ENCODE data around the gene HOXB2. TPM values are rescaled to one million over a fixed set of nuclear protein-coding genes. Genes with fewer than 3 reads are reported as not detected.

Gene HOXB2
- total RNA-seq, 3 donors from 2014 or later (not counting 1 experiment from before 2014, with no cell fraction given), result 21.6 to 30.5 (median 24.7) TPM

DNA sequence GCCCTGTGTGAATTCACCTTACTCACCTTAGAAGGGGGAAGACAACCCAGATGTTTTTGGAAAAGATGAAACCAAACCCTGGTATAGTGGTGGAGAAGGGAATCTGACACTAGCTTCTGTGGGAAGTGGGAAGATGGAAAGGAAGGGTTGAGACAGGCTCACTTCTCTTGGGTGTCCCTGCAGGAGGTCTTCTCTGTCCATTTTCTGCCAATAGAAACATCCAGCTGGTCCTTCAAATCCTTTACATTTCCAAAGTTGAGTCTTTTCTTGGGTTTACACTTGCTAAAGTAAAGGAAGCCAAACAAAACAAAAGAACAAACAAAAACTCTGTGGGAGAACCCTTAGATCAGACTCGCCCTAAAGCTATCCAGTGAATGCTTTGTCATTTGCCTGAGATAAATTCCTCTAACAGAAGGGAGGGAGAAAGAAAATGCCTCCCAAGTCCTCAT lies 24.3 kb downstream of the HOXB2 start:
- Mint-ChIP-seq H3K4me3 (no peak overlapping the region), H3K36me3 (no peaks in the 10 kb centered on the region)
- ATAC-seq, result no peak

DNA sequence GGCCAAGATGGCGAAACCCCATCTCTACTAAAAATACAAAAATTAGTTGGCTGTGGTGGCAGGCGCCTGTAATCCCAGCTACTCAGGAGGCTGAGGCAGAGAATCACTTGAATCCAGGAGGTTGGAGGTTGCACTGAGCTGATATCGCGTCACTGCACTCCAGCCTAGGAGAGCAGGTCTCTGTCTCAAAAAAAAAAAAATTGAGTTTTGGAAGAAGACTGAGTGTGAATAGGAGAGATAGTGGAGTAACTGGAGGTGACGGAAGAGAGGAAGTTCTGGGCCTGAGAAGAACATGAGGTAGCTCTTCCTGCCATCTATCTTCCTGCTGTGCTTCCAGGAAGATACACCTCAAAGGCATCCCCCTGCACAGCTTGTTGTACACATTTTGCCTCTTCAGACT lies 25.5 kb downstream of the HOXB2 start:
- H3K9me3 Mint-ChIP-seq, result no peaks in the 10 kb centered on the region
- no peaks in the 10 kb centered on the region for H3K4me1 ChIP-seq (ENCODE audit: control insufficient read depth, insufficient read depth, low read length)
- no peaks in the 10 kb centered on the region for H3K36me3 ChIP-seq (ENCODE audit: control insufficient read depth, insufficient read depth, low read length)
- H3K27me3 Mint-ChIP-seq (ENCODE audit: low read depth in 2 of 2), result peaks cover 46 to 57% of the 10 kb centered on the region in 2 donors
- H3K4me3 Mint-ChIP-seq, result no peak overlapping the region
- no peak overlapping the region for H3K27ac ChIP-seq (ENCODE audit: low read length)
- H3K4me3 ChIP-seq (ENCODE audit: low read length), result no peak overlapping the region
- no peak for ATAC-seq
- no peaks in the 10 kb centered on the region for H3K9me3 ChIP-seq (ENCODE audit: control insufficient read depth, insufficient read depth, low read length)
- WGBS (ENCODE audit: insufficient coverage), result 83% methylated on average over 5 of the region's 5 CpGs
- no peak for DNase-seq
- H3K27me3 ChIP-seq (ENCODE audit: control insufficient read depth, insufficient read depth, low read length), result no peaks in the 10 kb centered on the region
- intact Hi-C loops (cut with micrococcal nuclease), result no loop called here
- no peak overlapping the region for H3K27ac Mint-ChIP-seq
- H3K36me3 Mint-ChIP-seq, result no peaks in the 10 kb centered on the region
- peaks cover under 1 to 3% of the 10 kb centered on the region in 2 donors for H3K4me1 Mint-ChIP-seq
- TF ChIP-seq, protein P1, sequence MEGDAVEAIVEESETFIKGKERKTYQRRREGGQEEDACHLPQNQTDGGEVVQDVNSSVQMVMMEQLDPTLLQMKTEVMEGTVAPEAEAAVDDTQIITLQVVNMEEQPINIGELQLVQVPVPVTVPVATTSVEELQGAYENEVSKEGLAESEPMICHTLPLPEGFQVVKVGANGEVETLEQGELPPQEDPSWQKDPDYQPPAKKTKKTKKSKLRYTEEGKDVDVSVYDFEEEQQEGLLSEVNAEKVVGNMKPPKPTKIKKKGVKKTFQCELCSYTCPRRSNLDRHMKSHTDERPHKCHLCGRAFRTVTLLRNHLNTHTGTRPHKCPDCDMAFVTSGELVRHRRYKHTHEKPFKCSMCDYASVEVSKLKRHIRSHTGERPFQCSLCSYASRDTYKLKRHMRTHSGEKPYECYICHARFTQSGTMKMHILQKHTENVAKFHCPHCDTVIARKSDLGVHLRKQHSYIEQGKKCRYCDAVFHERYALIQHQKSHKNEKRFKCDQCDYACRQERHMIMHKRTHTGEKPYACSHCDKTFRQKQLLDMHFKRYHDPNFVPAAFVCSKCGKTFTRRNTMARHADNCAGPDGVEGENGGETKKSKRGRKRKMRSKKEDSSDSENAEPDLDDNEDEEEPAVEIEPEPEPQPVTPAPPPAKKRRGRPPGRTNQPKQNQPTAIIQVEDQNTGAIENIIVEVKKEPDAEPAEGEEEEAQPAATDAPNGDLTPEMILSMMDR (IDR thresholded peaks at IDR 0.05), result no peak

More for the DNA sequence above, 24.3 kb downstream of the HOXB2 start:
- H3K4me1 ChIP-seq (ENCODE audit: control insufficient read depth, insufficient read depth, low read length), result no peaks in the 10 kb centered on the region
- DNase-seq, result no peak
- no peak overlapping the region for H3K27ac ChIP-seq (ENCODE audit: low read length)
- H3K27me3 Mint-ChIP-seq (ENCODE audit: low read depth in 2 of 2), result peaks cover 47 to 48% of the 10 kb centered on the region in 2 donors
- no peak overlapping the region for H3K27ac Mint-ChIP-seq
- TF ChIP-seq, protein P1 (IDR thresholded peaks at IDR 0.05), result no peak
- no peaks in the 10 kb centered on the region for H3K4me1 Mint-ChIP-seq
- WGBS (ENCODE audit: insufficient coverage), result 100% methylated on average over 1 of the region's 1 CpG
- H3K36me3 ChIP-seq (ENCODE audit: control insufficient read depth, insufficient read depth, low read length), result no peaks in the 10 kb centered on the region
- no peaks in the 10 kb centered on the region for H3K9me3 ChIP-seq (ENCODE audit: control insufficient read depth, insufficient read depth, low read length)
- H3K9me3 Mint-ChIP-seq, result no peaks in the 10 kb centered on the region
- no peak overlapping the region for H3K4me3 ChIP-seq (ENCODE audit: low read length)
- intact Hi-C loops (cut with micrococcal nuclease), result no loop called here
- H3K27me3 ChIP-seq (ENCODE audit: control insufficient read depth, insufficient read depth, low read length), result no peaks in the 10 kb centered on the region

DNA sequence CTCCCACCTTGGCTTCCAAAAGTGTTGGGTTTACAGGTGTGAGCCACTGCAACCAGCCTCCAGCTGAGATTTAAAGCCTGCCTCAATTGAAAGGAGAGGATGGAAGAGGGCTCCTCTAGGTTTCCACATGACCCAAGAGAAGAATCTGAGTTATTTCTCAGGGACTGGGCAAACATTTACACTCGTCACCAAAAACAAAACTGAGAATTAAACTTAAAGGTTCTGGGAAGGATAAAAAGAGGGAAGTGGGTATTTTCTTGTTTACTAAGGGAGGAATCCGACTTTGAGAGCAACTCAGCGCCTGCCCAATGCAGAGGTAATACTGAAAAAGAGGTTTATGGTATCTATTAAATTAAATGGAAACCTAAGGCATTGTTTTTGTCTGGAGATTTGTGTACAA lies 27.4 kb downstream of the HOXB2 start:
- H3K4me1 ChIP-seq (ENCODE audit: control insufficient read depth, insufficient read depth, low read length), result no peaks in the 10 kb centered on the region
- H3K4me3 ChIP-seq (ENCODE audit: low read length), result no peak overlapping the region
- no peaks in the 10 kb centered on the region for H3K9me3 ChIP-seq (ENCODE audit: control insufficient read depth, insufficient read depth, low read length)
- 8% methylated on average over 2 of the region's 3 CpGs for WGBS (ENCODE audit: insufficient coverage)
- TF ChIP-seq, protein P1 (IDR thresholded peaks at IDR 0.05), result no peak
- no peak overlapping the region for H3K4me3 Mint-ChIP-seq
- H3K27me3 ChIP-seq (ENCODE audit: control insufficient read depth, insufficient read depth, low read length), result no peaks in the 10 kb centered on the region
- no peak overlapping the region for H3K27ac Mint-ChIP-seq
- peaks cover 37 to 46% of the 10 kb centered on the region in 2 donors for H3K27me3 Mint-ChIP-seq (ENCODE audit: low read depth in 2 of 2)
- intact Hi-C loops (cut with micrococcal nuclease), result no loop called here
- ATAC-seq (no peak), DNase-seq (no peak)
- H3K9me3 Mint-ChIP-seq, result no peaks in the 10 kb centered on the region
- H3K4me1 Mint-ChIP-seq, result peaks cover 12 to 17% of the 10 kb centered on the region in 2 donors
- H3K36me3 ChIP-seq (ENCODE audit: control insufficient read depth, insufficient read depth, low read length), result no peaks in the 10 kb centered on the region
- no peak overlapping the region for H3K27ac ChIP-seq (ENCODE audit: low read length)
- H3K36me3 Mint-ChIP-seq, result no peaks in the 10 kb centered on the region
